NCI-H1436 (cell line): Measurements from ENCODE around the gene COA7.
"Not testable (repeated sequence)": the region's sequence is repeated elsewhere in the genome, so short reads cannot be mapped to it uniquely, and the experiment has no call there.

ENCODE experiments used
- DNase-seq: peaks from one replicate; lab custom pipeline; 2025; lab: John Stamatoyannopoulos, UW

Gene COA7

DNA sequence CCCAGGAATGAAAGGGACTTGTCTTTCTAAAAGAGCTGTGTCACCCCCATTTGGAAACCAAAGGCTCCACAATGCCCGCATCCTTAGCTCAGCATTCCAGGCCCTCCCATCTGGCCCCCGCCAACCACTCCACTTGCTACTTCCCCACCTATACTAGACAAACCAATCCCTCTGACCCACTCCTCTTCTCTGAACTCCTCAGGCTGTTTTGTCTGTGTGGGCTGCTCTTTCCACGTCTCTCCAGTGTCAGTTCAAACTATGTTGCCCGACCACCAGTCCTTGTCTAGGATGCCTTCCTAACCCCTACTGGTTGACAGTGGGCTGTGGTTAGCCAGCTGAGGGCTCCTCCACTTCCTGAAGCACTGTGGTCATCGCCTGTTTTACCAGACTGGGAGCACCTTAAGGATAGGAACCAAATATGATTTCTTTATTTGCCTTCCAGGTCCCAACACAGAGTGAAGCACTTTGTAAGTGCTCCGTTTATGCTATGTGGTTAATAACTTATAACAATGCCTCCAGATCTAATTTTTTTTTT is 8.1 kb upstream of the COA7 start:
- DNase-seq: no peak

DNA sequence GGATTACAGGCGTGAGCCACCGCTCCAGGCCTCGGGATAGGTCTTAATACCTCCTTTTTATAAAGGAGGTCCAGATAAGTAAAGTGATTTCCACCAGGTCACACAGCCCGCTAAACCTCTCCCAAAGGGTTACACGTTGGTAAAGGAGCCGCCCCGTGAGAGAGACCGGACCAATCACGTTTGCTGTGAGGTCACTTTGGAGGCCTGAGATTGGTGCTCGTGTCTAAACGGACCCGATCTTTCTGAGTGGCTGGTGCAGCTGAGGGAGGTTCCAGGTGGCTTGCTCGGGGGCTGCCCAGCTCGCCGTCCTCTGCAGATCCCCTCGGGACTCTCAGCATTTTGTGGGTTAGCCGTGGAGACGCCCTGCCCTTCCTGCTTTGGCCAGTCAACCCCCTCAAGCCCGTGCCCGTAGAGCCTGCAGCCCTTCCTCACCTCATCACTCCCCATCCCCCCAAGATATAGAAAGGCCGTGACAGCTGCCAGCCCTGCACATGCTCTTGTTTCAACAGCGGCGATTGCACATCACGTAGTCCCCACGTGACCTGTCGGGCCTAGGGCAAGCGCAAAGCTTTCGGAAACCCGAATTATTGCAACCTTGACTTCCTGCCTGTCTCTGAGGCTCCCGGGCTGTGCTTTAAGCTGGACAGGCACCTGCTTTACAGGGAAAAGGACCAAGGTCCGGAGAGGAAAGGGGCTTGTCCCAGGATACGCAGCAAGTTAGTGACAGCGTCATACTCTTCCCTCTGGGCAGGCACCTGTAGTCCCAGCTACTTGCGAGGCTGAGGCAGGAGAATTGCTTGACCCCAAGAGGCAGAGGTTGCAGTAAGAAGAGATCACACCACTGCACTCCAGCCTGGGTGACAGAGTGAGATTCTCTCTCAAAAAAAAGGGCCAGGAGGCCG is 5.0 kb upstream of the COA7 start:
- no peak for DNase-seq

DNA sequence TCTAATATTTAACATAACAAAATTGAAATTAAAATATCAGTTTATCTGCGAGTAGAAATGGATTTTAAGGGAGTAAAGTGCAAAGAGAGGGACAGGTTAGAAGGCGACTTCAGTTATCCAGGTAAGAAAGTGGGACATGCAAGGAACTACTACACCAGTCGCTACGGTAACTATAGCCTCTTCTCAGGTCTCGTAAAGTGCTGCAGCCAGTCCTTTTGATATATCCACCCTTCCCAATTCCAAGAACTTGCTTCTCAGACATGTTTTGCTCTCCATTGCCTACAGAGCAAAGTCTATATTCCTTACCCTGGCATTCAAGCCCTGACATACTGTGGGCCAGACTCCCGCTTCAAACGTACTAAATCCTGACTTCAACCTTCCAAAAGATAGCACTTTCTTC is 2.5 kb downstream of the COA7 start:
- no peak for DNase-seq

GRCh38 chr1:52693843-52694242 is 4.3 kb downstream of the COA7 start:
- DNase-seq: no peak

DNA sequence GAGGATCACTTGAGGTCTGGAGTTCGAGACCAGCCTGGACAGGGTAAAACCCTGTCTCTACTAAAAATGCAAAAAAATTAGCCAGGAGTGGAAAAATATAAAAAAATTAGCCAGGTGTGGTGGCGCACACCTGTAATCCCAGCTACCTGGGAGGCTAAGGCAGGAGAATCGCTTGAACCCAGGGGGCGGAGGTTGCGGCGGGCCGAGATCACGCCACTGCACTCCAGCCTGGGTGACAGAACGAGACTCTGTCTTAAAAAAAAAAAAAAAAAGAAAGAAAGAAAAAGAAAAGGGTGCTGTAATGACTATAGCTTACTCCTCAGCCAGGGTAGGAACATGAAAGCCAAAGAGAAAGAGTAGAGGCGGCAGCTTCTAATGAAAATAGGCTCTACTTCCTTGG is 4.8 kb downstream of the COA7 start:
- not testable (repeated sequence) for DNase-seq

DNA sequence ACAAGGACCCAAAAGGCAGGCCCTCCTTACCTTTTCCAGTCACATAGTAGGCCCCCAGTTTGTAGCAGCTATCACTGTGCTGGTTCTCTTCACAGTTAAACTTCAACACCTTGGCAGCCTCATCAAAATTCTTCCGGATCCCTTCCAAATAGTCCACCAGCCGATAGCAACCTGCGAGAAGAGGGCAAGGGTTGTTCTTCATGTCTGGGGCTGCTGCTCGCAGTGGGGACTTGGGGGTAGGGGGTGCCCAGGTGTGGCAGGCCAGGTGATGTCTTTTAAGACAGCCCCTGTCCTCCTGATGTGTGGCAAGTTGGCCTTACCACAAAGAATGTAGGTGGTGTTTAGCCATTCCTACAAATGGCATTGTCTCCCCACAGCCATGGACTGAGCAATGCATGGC is 5.5 kb downstream of the COA7 start:
- DNase-seq: no peak

GRCh38 chr1:52691821-52692220 is 6.3 kb downstream of the COA7 start:
- no peak for DNase-seq

GRCh38 chr1:52686830-52687229 is 11.3 kb downstream of the COA7 start:
- no peak for DNase-seq

DNA sequence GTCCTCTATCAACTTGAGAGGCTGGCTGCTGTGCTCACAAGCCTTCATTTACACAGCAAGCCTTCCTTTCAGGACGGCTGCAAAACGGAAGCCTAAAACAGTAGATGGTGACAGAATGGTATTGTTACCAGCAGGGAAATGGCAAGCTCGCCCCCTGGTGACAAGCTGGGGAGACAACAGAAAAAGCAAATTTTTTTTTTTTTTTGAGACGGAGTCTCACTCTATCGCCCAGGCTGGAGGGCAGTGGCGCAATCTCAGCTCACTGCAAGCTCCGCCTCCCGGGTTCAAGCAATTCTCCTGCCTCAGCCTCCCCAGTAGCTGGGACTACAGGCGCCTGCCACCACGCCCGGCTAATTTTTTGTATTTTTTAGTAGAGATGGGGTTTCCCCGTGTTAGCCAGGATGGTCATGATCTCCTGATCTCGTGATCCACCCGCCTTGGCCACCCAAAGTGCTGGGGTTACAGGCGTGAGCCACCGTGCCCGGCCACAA is 11.8 kb downstream of the COA7 start:
- DNase-seq: peak; percentile 64

GRCh38 chr1:52684545-52684944 is 13.6 kb downstream of the COA7 start:
- no peak for DNase-seq

DNA sequence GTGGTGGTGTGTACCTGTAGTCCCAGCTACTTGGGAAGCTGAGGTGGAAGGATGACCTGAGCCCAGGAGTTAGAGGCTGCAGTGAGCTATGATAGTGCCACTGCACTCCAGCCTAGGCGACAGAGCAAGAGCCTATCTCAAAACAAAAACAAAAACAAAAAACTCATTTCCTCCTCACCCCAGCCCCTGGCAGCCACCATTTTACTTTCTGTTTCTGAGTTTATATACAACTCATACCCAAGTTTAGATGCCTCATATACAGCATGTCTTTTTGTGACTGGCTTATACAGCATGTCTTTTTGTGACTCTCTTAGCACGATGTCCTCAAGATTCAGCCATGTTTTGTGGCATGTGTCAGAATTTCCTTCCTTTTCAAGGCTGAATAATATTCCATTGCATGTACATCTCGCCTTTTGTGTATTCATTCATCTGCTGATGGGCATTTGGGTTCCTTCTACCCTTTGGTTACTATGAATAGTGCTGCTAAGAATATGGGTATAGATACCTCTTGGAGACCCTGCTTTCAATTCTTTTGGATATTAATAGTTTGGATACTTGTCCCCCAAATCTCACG is 14.7 kb downstream of the COA7 start:
- no peak for DNase-seq

DNA sequence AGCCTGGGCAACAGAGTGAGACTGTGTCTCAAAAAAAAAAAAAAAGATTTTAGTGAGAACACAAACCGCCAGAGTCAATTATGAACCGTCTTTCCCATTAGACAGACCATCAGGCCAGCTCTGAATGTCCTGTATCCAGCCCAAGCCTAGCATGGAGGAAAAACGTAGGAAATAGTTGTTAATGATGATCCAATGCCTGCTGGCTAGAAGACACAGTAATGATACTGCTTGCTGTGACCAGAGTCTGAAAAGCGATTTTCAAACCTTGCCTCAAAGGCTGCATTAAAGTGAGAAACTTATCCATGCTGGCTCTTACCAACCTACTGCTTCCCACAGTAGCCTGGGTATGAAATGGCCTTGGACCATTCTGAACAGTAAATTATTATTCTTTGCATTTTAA is 17.0 kb downstream of the COA7 start:
- no peak for DNase-seq

- DNase-seq: no peak
Measured at GRCh38 chr1:52680353-52680752, 17.8 kb downstream of the COA7 start.

- DNase-seq: no peak
Measured at GRCh38 chr1:52679498-52679897, 18.6 kb downstream of the COA7 start.

DNA sequence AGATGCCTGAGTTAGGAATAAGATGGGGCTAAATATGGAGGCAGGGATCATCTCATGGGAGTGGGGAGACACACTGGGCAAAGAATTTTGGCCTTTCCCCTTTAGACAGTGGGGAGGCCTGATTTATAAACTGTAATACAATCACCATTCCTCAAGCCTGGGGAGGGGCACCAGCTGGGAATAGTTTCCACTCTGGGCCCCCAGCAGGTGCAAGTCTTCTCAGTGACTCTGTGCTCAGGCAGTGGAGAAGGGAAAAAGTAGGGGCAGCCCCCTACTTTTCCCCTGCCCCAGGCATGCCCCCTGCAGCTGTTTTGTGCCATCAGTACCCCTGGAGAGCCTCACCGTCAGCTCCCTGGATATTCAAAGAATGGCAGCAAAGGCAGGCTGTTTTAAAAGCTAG is 19.1 kb downstream of the COA7 start:
- DNase-seq: no peak

DNA sequence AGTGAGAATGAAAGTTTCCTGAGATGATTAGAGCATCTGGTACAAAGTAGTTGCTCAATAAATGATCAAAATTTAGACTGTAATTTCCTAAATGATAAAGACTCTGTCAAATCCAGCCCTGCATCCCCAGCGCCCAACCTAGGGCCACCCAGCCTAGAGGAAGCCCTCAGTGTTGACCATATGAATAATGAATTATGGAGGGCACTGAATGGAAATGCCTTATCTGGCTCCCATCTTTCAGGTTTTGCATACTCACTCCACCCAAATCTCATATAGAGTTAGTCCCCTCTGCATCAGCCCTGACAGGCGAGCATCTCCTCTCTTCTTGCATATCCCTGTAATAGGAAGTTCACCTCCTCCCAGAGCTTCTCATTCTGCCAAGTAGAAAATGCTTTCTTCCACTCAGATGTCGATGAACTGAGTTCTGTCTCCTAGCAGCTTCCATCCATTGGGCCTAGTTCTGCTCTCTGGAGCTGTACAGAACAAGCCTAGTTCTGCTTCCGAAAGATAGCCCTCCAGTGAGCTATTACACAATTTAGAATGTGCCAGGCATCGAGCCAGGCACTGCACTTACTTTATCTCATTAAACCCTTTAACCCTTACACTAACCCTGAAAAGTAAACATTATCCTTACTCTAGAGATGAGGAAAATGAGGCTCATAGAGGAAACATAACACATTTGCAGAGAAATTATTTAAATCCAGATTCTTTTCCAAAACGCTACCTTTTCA is 20.9 kb downstream of the COA7 start:
- no peak for DNase-seq

GRCh38 chr1:52676249-52676903 is 21.8 kb downstream of the COA7 start:
- DNase-seq: no peak

DNA sequence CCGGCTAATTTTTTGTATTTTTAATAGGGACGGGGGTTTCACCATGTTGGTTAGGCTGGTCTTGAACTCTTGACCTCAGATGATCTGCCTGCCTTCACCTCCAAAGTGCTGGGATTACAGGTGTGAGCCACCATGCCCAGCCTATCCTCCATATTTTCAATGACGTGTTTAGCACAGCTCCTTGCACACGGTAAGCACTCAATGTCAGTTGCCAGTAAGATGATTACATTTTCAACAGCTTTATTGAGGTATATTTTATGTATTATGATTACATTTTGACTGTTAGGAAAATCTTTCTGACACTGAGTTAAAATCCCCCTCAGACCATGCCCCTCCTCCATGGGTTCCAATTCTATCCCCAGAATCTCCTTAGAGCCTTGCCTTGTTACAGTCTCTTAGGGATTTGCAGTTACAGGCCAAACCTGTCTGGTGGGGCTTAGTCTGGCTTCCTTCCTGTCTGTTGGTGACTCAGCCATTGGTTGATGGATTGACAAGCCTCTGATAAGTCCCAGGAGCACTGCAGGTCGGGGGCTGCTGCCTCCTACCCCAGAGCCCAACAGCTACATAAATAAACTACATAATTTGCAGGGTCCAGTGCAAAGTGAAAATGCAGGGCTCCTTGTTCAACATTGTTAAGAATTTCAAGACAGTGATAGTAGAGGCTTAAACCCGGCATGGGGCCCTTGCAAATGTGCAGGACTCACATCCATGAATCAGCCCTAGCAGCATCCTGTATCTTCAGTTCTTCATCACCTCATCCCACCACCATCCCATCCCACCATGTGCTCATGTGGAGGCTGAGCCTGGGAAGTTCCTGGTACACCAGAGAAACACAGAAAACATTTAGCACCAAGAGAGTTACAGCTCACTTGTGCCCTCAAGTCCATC is 23.4 kb downstream of the COA7 start:
- no peak for DNase-seq

- no peak for DNase-seq
Measured at GRCh38 chr1:52673513-52673912, 24.6 kb downstream of the COA7 start.

GRCh38 chr1:52672946-52673345 is 25.2 kb downstream of the COA7 start:
- no peak for DNase-seq

GRCh38 chr1:52670604-52671003 is 27.5 kb downstream of the COA7 start:
- no peak for DNase-seq
